ENCODE results near the gene VPS18. TPM values are rescaled to one million over a fixed set of nuclear protein-coding genes. Genes with fewer than 3 reads are reported as not detected.

VPS18 gene
- total and polyA plus RNA-seq, 2 donors (not counting 1 experiment from before 2014, with no cell fraction given) = 13.6 to 29.6 TPM

- no peak overlapping the region for H3K4me2 ChIP-seq (replicated peaks; ENCODE audit: low read depth, low read length, poor library complexity, severe bottlenecking)
- H3K9me3 ChIP-seq (ENCODE audit: control extremely low read depth in 1 of 3, control insufficient read depth in 2 of 3, insufficient read depth in 1 of 3, low read length in 2 of 3) = no peaks in the 10 kb centered on the region
- Mint-ChIP-seq H3K4me3 (no peak overlapping the region), H3K9me3 (ENCODE audit: insufficient read depth) (no peaks in the 10 kb centered on the region), H3K27me3 (no peaks in the 10 kb centered on the region), H3K4me1 (peaks cover 7% of the 10 kb centered on the region), H3K27ac (no peak overlapping the region)
- H3K27ac ChIP-seq (ENCODE audit: low read length in 2 of 2) = no peak overlapping the region
- no peak overlapping the region for H3K4me3 ChIP-seq (ENCODE audit: control extremely low read depth in 1 of 5, extremely low read depth in 1 of 5, insufficient read depth in 1 of 5, low read depth in 2 of 5, low read length in 4 of 5)
- DNase-seq = no peak
- no peak for ATAC-seq (ENCODE audit: low read depth)
- H4K20me1 ChIP-seq (ENCODE audit: control insufficient read depth, insufficient read depth, low read length, poor library complexity, severe bottlenecking) = no peaks in the 10 kb centered on the region
- no peaks in the 10 kb centered on the region for H3K36me3 ChIP-seq (replicated peaks in 1 of 2; ENCODE audit: control extremely low read depth in 1 of 2, control insufficient read depth in 1 of 2, extremely low read depth in 1 of 2, insufficient read depth in 2 of 2, low read length in 1 of 2)
- ChIA-PET CTCF (interaction anchor here (2.1 kb wide), 2 partner anchors 38 to 72 kb away, joined by 6 to 13 read pairs; no protein-coding TSS in a partner anchor), POLR2A (no interaction called here)
- no peaks in the 10 kb centered on the region for H3K79me2 ChIP-seq (ENCODE audit: control insufficient read depth, insufficient read depth, low read length)
- H3K9ac ChIP-seq (ENCODE audit: low read length) = no peak overlapping the region
- TF ChIP-seq CTCF (IDR thresholded peaks at IDR 0.05) (no peak), EZH2 (IDR thresholded peaks at IDR 0.05; ENCODE audit: borderline replicate concordance, insufficient read depth, low read depth, low read length, poor library complexity, severe bottlenecking) (no peak)
- H3K27me3 ChIP-seq (replicated peaks in 1 of 4; ENCODE audit: control extremely low read depth in 1 of 4, control insufficient read depth in 3 of 4, insufficient read depth in 4 of 4, low read length in 3 of 4) = no peaks in the 10 kb centered on the region
- no peak overlapping the region for H2AFZ ChIP-seq (ENCODE audit: insufficient read depth, low read depth, low read length, poor library complexity, severe bottlenecking)
- intact Hi-C loops (cut with micrococcal nuclease) = no loop called here
- WGBS (ENCODE audit: insufficient coverage) = 95% methylated on average over 8 of the region's 10 CpGs
- H3K4me1 ChIP-seq (ENCODE audit: control insufficient read depth in 2 of 2, insufficient read depth in 2 of 2, low read length in 2 of 2) = peaks cover 0 to 8% of the 10 kb centered on the region in 2 donors
Observed at GRCh38 chr15:40854161-40854560, 40.1 kb upstream of the VPS18 start.

- no peak overlapping the region for H3K4me3 Mint-ChIP-seq
- ATAC-seq (ENCODE audit: low read depth) (no peak), DNase-seq (no peak)
- Histone ChIP-seq H4K20me1 (ENCODE audit: control insufficient read depth, insufficient read depth, low read length, poor library complexity, severe bottlenecking) (no peaks in the 10 kb centered on the region), H3K79me2 (ENCODE audit: control insufficient read depth, insufficient read depth, low read length) (no peaks in the 10 kb centered on the region), H3K27ac (ENCODE audit: low read length in 2 of 2) (no peak overlapping the region), H2AFZ (ENCODE audit: insufficient read depth, low read depth, low read length, poor library complexity, severe bottlenecking) (no peak overlapping the region), H3K9me3 (ENCODE audit: control extremely low read depth in 1 of 3, control insufficient read depth in 2 of 3, insufficient read depth in 1 of 3, low read length in 2 of 3) (no peaks in the 10 kb centered on the region), H3K9ac (ENCODE audit: low read length) (no peak overlapping the region), H3K4me3 (ENCODE audit: control extremely low read depth in 1 of 5, extremely low read depth in 1 of 5, insufficient read depth in 1 of 5, low read depth in 2 of 5, low read length in 4 of 5) (no peak overlapping the region), H3K27me3 (replicated peaks in 1 of 4; ENCODE audit: control extremely low read depth in 1 of 4, control insufficient read depth in 3 of 4, insufficient read depth in 4 of 4, low read length in 3 of 4) (no peaks in the 10 kb centered on the region), H3K4me1 (ENCODE audit: control insufficient read depth in 2 of 2, insufficient read depth in 2 of 2, low read length in 2 of 2) (peaks cover 0 to 10% of the 10 kb centered on the region in 2 donors), H3K4me2 (replicated peaks; ENCODE audit: low read depth, low read length, poor library complexity, severe bottlenecking) (no peak overlapping the region), H3K36me3 (replicated peaks in 1 of 2; ENCODE audit: control extremely low read depth in 1 of 2, control insufficient read depth in 1 of 2, extremely low read depth in 1 of 2, insufficient read depth in 2 of 2, low read length in 1 of 2) (no peaks in the 10 kb centered on the region)
- no peaks in the 10 kb centered on the region for H3K9me3 Mint-ChIP-seq (ENCODE audit: insufficient read depth)
- TF ChIP-seq EZH2 (IDR thresholded peaks at IDR 0.05; ENCODE audit: borderline replicate concordance, insufficient read depth, low read depth, low read length, poor library complexity, severe bottlenecking) (no peak), CTCF (IDR thresholded peaks at IDR 0.05) (no peak)
- ChIA-PET POLR2A (no interaction called here), CTCF (interaction anchor here (1.0 to 5.5 kb wide), 4 partner anchors 34 to 330 kb away, joined by 6 to 103 read pairs (median 10); no protein-coding TSS in a partner anchor)
- intact Hi-C loops (cut with micrococcal nuclease) = loop anchor here (5.0 kb wide), 1 partner anchor 167 kb away; no protein-coding TSS in a partner anchor
- H3K27ac Mint-ChIP-seq = no peak overlapping the region
- H3K4me1 Mint-ChIP-seq = peaks cover 12% of the 10 kb centered on the region
- WGBS (ENCODE audit: insufficient coverage) = 96% methylated on average over 11 of the region's 13 CpGs
- H3K27me3 Mint-ChIP-seq = no peaks in the 10 kb centered on the region
Observed at GRCh38 chr15:40855706-40856234, 38.5 kb upstream of the VPS18 start.

All from B cell (primary cell).